Smooth muscle cell (in vitro differentiated cells): ENCODE data around the gene LIN37. TPM values are rescaled to one million over a fixed set of nuclear protein-coding genes. Genes with fewer than 3 reads are reported as not detected.
A peak's percentile ranks its signal among the peaks of the same experiment; 100 is the strongest.
"Not testable (repeated sequence)": the region's sequence is repeated elsewhere in the genome, so short reads cannot be mapped to it uniquely, and the experiment has no call there.

Experiments
- DNase-seq: peaks from one replicate; lab custom pipeline; 2025; ENCODE audit not compliant: unreplicated experiment; lab: John Stamatoyannopoulos, UW
- H2AFZ ChIP-seq: fragments of 200-600 bp; sonication (generic); 2 replicates; pipeline ENCODE4 v1.6.0; 2016; ENCODE audit warnings: antibody characterized with exemption, low read depth, mild to moderate bottlenecking
- H3F3A ChIP-seq: fragments of 200-600 bp; sonication (generic); 2 replicates; pipeline ENCODE4 v1.6.0; 2017; ENCODE audit warnings: antibody characterized with exemption, low read depth
- H3K27ac ChIP-seq: fragments of 200-600 bp; sonication (generic); 2 replicates; pipeline ENCODE4 v1.5.1; 2016; ENCODE audit warnings: low read depth, mild to moderate bottlenecking
- H3K27me3 ChIP-seq: fragments of 200-600 bp; sonication (generic); 2 replicates; pipeline ENCODE4 v1.6.1; 2016; ENCODE audit warnings: low read depth, mild to moderate bottlenecking
- H3K36me3 ChIP-seq: fragments of 200-600 bp; sonication (generic); 2 replicates; pipeline ENCODE4 v1.5.1; 2016; ENCODE audit warnings: low read depth
- H3K4me1 ChIP-seq: fragments of 200-600 bp; sonication (generic); 2 replicates; pipeline ENCODE4 v1.5.1; 2016; ENCODE audit warnings: low read depth
- H3K4me2 ChIP-seq: fragments of 200-600 bp; sonication (generic); 2 replicates; pipeline ENCODE4 v1.6.0; 2016; ENCODE audit warnings: mild to moderate bottlenecking
- H3K4me3 ChIP-seq: fragments of 200-600 bp; sonication (generic); 2 replicates; pipeline ENCODE4 v1.5.1; 2016; ENCODE audit warnings: mild to moderate bottlenecking
- H3K79me2 ChIP-seq: fragments of 200-600 bp; sonication (generic); 2 replicates; pipeline ENCODE4 v1.6.0; 2016; ENCODE audit warnings: low read depth, mild to moderate bottlenecking
- H3K9ac ChIP-seq: fragments of 200-600 bp; sonication (generic); 2 replicates; pipeline ENCODE4 v1.6.0; 2016; ENCODE audit warnings: low read depth
- H3K9me3 ChIP-seq: fragments of 200-600 bp; sonication (generic); replicated peaks from 2 replicates; pipeline ENCODE4 v1.5.1; 2016; ENCODE audit warnings: low read depth
- H4K20me1 ChIP-seq: fragments of 200-600 bp; sonication (generic); 2 replicates; pipeline ENCODE4 v1.6.0; 2016; ENCODE audit warnings: low read depth
- WGBS: methylation state at CpG from one replicate; pipeline ENCODE4 v1.1.7; 2016; ENCODE audit warnings: low lambda C conversion rate; 5-methylcytosine and 5-hydroxymethylcytosine counted together
- polyA plus RNA-seq: library from polyadenylated mRNA; unstranded; fragments of >200 nt; fragmentation: Nextera tagmentation; extraction: Ambion mirVana; gene quantifications from 2 replicates; pipeline ENCODE4 v1.2.1, GENCODE V29; 2016
- total RNA-seq: library from RNA; depleted of rRNA; stranded (reverse); fragments of >200 nt; gene quantifications from 2 replicates; pipeline ENCODE4 v1.2.3, GENCODE V29; 2014
- TF ChIP-seq, protein P1 (sequence below): fragments of 200-600 bp; sonication (generic); IDR thresholded peaks from 2 replicates; pipeline ENCODE4 v1.5.1; 2017; ENCODE audit warnings: borderline replicate concordance, mild to moderate bottlenecking, antibody characterized with exemption; ENCODE audit not compliant: insufficient read depth, poor library complexity, severe bottlenecking

Gene LIN37
- total and polyA plus RNA-seq, 2 experiments from 2014 or later: 16.4 to 17.8 TPM

DNA sequence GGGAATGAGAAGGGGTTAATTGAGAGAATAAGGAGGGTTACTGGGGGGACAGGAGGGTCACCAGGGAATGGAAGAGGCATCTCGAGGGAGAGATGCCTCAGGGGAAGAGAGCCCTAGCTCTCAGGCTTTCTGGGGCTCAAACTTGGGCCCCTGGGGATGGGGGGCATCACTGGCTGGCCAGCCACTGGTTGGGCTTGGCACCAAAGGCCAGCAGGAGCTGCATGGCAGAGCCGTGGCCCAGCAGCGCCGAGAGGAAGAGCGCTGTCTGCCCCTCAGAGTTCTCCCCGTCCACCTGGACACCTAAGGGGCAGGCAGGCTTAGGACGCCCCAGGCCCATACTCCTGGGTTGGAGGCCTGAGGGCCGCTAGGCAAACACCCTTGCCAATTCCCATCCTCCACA lies 44.5 kb downstream of the LIN37 start:
- no peak overlapping the region for H3K4me3 ChIP-seq
- peaks cover 2% of the 10 kb centered on the region for H3K4me1 ChIP-seq
- no peak overlapping the region for H3K27ac ChIP-seq
- no peak overlapping the region for H3K4me2 ChIP-seq
- no peaks in the 10 kb centered on the region for H4K20me1 ChIP-seq
- TF ChIP-seq, protein P1, sequence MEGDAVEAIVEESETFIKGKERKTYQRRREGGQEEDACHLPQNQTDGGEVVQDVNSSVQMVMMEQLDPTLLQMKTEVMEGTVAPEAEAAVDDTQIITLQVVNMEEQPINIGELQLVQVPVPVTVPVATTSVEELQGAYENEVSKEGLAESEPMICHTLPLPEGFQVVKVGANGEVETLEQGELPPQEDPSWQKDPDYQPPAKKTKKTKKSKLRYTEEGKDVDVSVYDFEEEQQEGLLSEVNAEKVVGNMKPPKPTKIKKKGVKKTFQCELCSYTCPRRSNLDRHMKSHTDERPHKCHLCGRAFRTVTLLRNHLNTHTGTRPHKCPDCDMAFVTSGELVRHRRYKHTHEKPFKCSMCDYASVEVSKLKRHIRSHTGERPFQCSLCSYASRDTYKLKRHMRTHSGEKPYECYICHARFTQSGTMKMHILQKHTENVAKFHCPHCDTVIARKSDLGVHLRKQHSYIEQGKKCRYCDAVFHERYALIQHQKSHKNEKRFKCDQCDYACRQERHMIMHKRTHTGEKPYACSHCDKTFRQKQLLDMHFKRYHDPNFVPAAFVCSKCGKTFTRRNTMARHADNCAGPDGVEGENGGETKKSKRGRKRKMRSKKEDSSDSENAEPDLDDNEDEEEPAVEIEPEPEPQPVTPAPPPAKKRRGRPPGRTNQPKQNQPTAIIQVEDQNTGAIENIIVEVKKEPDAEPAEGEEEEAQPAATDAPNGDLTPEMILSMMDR: no peak
- H3K36me3 ChIP-seq: no peaks in the 10 kb centered on the region
- H3K9ac ChIP-seq: no peak overlapping the region
- H3K9me3 ChIP-seq: no peaks in the 10 kb centered on the region
- no peak for DNase-seq
- H3F3A ChIP-seq: no peaks in the 10 kb centered on the region
- no peak overlapping the region for H2AFZ ChIP-seq
- peaks cover 19% of the 10 kb centered on the region for H3K27me3 ChIP-seq
- H3K79me2 ChIP-seq: no peaks in the 10 kb centered on the region
- WGBS: 91% methylated on average over 8 of the region's 8 CpGs

DNA sequence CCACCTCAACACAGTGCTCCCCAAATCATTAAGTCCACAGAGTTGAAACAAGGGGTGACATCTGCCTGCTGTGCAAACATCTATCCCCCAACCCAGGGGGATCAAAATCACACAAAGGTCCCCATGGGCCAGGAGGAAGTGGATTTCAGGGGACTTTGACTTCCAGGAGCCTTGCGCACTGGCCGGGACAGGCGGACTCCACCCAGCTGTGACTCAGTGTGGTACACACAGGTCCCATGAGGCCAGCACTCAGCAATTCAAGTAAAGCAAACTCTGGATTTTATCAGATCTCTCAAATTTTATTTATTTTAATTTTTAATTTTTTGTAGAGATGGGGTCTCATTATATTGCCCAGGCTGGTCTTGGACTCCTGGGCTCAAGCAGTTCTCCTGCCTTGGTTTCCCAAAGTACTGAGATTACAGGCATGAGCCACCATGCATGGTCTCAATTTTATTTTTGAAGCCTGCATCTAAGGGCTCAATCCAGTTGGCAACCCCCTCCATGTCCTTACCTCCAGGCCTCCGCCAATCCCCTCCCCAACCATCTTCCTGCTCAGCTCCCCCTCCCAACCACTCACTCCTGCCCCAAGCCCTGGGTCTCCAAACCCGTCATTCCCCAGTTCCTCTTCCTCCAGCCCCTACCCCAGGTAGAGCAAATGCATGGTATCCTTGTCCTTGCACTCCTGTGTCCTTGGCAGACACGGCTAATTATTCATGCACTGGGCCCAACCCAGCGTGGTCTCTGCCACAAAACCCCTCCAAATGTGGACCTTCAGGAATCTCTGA lies 45.2 kb downstream of the LIN37 start:
- 91% methylated on average over 7 of the region's 7 CpGs for WGBS

DNA sequence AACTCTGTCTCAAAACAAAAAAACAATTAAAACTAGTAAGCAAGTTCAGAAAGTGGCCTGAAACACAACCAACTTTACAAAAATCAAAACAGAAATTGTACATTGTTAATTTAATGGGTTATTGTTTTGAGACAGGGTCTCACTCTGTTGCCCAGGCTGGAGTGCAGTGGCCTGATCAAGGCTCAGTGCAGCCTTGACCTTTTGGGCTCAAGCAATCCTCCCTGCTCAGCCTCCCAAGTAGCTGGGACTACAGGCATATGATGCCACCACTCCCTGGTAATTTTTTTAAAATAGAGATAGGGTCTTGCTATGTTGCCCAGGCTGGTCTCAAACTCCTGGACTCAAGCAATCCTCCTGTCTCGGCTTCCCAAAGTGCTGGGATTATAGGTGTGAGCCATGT lies 47.2 kb downstream of the LIN37 start:
- not testable (repeated sequence) for H3K79me2 ChIP-seq, H3K27ac ChIP-seq, H3K36me3 ChIP-seq, H3F3A ChIP-seq, H3K4me3 ChIP-seq, H2AFZ ChIP-seq, H3K9me3 ChIP-seq, DNase-seq, H3K9ac ChIP-seq, H3K4me2 ChIP-seq, H3K4me1 ChIP-seq, H4K20me1 ChIP-seq
- peaks cover 23% of the 10 kb centered on the region for H3K27me3 ChIP-seq
- WGBS: 95% methylated on average over 1 of the region's 1 CpG

More for the DNA sequence above, 45.2 kb downstream of the LIN37 start:
- H3K9ac ChIP-seq: no peak overlapping the region
- peaks cover 23% of the 10 kb centered on the region for H3K27me3 ChIP-seq
- no peak for DNase-seq
- no peaks in the 10 kb centered on the region for H3K36me3 ChIP-seq
- no peaks in the 10 kb centered on the region for H4K20me1 ChIP-seq
- TF ChIP-seq, protein P1: no peak
- H3K4me1 ChIP-seq: peaks cover 4% of the 10 kb centered on the region
- no peaks in the 10 kb centered on the region for H3F3A ChIP-seq
- no peak overlapping the region for H3K4me2 ChIP-seq
- no peaks in the 10 kb centered on the region for H3K79me2 ChIP-seq
- H2AFZ ChIP-seq: no peak overlapping the region
- H3K27ac ChIP-seq: no peak overlapping the region
- H3K4me3 ChIP-seq: no peak overlapping the region
- no peaks in the 10 kb centered on the region for H3K9me3 ChIP-seq

DNA sequence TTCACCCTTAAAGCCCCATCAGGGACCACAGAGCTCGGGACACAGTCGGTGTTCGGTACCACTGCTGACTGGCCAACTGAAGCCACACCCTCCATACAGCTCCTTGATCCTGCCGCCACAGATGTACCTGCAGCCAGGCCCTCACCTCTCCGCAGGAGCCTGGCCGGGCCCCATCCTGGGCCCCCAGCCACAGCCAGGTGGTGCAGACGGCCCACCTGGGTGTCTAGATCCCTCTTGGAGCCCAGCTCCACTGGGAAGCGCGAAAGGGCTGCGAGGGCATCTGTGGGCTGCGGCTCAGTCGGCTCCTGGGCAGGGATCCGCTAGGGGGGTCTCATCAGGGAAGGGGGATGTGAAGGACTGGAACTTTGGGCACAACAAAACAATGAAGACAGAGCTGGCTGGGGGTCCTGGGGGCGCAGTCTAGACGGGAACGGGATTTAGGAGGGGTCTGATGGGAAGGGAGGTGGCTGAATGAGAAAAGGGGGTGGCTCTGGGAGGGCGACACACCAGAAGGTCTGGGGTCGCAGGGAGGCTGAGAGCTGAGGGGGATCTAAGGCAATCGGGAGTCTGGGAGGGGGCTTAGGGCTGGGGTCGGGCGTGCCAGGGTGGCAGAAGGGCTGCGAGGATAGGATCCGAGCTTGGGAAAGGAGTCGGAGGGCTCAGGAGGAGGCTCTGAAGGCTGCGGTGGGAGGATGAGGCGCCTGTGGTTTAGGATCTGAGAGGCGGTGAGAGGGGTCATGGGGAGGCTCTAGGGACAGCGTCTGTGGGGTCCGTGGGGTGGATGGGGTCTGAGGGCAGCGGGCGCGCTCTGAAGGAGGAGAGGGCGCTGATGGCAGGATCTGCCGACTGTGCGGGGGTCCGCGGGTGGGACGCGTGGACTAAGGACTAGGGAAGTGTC lies 48.5 kb downstream of the LIN37 start:
- no peaks in the 10 kb centered on the region for H3F3A ChIP-seq
- H3K4me2 ChIP-seq: peak overlapping the region; percentile 73
- H3K36me3 ChIP-seq: no peaks in the 10 kb centered on the region
- H3K9me3 ChIP-seq: no peaks in the 10 kb centered on the region
- DNase-seq: no peak
- peaks cover 23% of the 10 kb centered on the region for H3K27me3 ChIP-seq
- H3K9ac ChIP-seq: no peak overlapping the region
- no peaks in the 10 kb centered on the region for H3K79me2 ChIP-seq
- WGBS: 45% methylated on average over 23 of the region's 39 CpGs
- peaks cover 4% of the 10 kb centered on the region for H3K4me1 ChIP-seq
- H4K20me1 ChIP-seq: no peaks in the 10 kb centered on the region
- H3K4me3 ChIP-seq: peak overlapping the region; percentile 29
- H3K27ac ChIP-seq: no peak overlapping the region
- H2AFZ ChIP-seq: no peak overlapping the region
- TF ChIP-seq, protein P1: no peak
